ENCODE measurements around the gene KCP.

GRCh38 chr7:128918016-128918665, 7.6 kb upstream of the KCP start:
- TF ChIP-seq CTCF (IDR thresholded peaks at IDR 0.05; ENCODE audit: poor library complexity, severe bottlenecking) = no peak
- TF ChIP-seq EZH2 (IDR thresholded peaks at IDR 0.05; ENCODE audit: borderline replicate concordance, insufficient read depth, low read length, poor library complexity, severe bottlenecking) = no peak
- no peak for TF ChIP-seq MXI1 (conservative IDR thresholded peaks at IDR 0.05; ENCODE audit: poor library complexity, severe bottlenecking)
- TF ChIP-seq POLR2AphosphoS5 (IDR thresholded peaks at IDR 0.05) = no peak
